IMR-90 (cell line): ENCODE measurements around the gene CREBBP. TPM values are rescaled to one million over a fixed set of nuclear protein-coding genes. Genes with fewer than 3 reads are reported as not detected.

Experiments
- ATAC-seq: fragments of 200-7000 bp; cut with Tn5 transposase; 2 replicates; pipeline ENCODE4 v1.9.1; 2020; ENCODE audit warnings: low read depth, mild to moderate bottlenecking, moderate library complexity
- BruUV-seq: library from RNA; stranded (reverse); fragments of 400-500 nt; replicated peaks from 2 replicates; lab custom pipeline; 2021; lab: Mats Ljungman, UMichigan
- CTCF ChIA-PET: fragments of 300-600 bp; formaldehyde crosslinking; extraction: SDS; loops from one replicate; lab custom pipeline; 2021; ENCODE audit warnings: antibody characterized with exemption; lab: Yijun Ruan, JAX
- POLR2A ChIA-PET: fragments of 300-600 bp; sonication (Branson Sonifier 250); formaldehyde crosslinking; loops from one replicate; lab custom pipeline; 2022; ENCODE audit warnings: antibody characterized with exemption; ENCODE audit not compliant: unreplicated experiment; lab: Charles Lee
- DNase-seq: peaks from one replicate; pipeline ENCODE4 v3.0.0; 2013
- H2AFZ ChIP-seq: replicated peaks from 2 replicates; pipeline ENCODE3; 2013; ENCODE audit warnings: low read length, mild to moderate bottlenecking; ENCODE audit not compliant: poor library complexity
- H2AK5ac ChIP-seq: 2 replicates; pipeline ENCODE4 v1.6.1; 2013; ENCODE audit warnings: low read depth, low read length, inconsistent platforms
- H2AK9ac ChIP-seq: replicated peaks from 2 replicates; pipeline ENCODE3; 2013; ENCODE audit warnings: mild to moderate bottlenecking, low read depth, low read length, moderate library complexity; ENCODE audit not compliant: poor library complexity
- H2BK120ac ChIP-seq: 2 replicates; pipeline ENCODE4 v1.6.1; 2013; ENCODE audit warnings: low read depth, low read length, inconsistent platforms
- H2BK15ac ChIP-seq: 3 replicates; pipeline ENCODE4 v1.6.1; 2013; ENCODE audit warnings: low read depth, low read length, inconsistent platforms
- H2BK20ac ChIP-seq: 2 replicates; pipeline ENCODE4 v1.6.1; 2013; ENCODE audit warnings: low read depth, mild to moderate bottlenecking, inconsistent platforms, low read length, moderate library complexity
- H2BK5ac ChIP-seq: 2 replicates; pipeline ENCODE4 v1.6.1; 2013; ENCODE audit warnings: mild to moderate bottlenecking, low read depth, low read length, inconsistent platforms; ENCODE audit not compliant: poor library complexity, severe bottlenecking
- H3K14ac ChIP-seq: replicated peaks from 2 replicates; pipeline ENCODE4 v1.6.1; 2013; ENCODE audit warnings: low read depth, low read length, inconsistent platforms
- H3K18ac ChIP-seq: 2 replicates; pipeline ENCODE4 v1.6.1; 2013; ENCODE audit warnings: low read depth, low read length, control low read depth
- H3K23ac ChIP-seq: 2 replicates; pipeline ENCODE4 v1.6.1; 2013; ENCODE audit warnings: low read depth, low read length, inconsistent platforms
- H3K27ac ChIP-seq: 2 replicates; pipeline ENCODE4 v1.5.1; 2013; ENCODE audit warnings: mild to moderate bottlenecking, control low read depth, low read length; ENCODE audit not compliant: insufficient read depth
- H3K27me3 ChIP-seq: 2 replicates; pipeline ENCODE4 v1.6.1; 2013; ENCODE audit warnings: low read length; ENCODE audit not compliant: control insufficient read depth, insufficient read depth
- H3K36me3 ChIP-seq: 2 replicates; pipeline ENCODE4 v1.6.1; 2013; ENCODE audit warnings: low read length, mixed read lengths; ENCODE audit not compliant: control insufficient read depth, insufficient read depth
- H3K4ac ChIP-seq: 2 replicates; pipeline ENCODE4 v1.6.1; 2013; ENCODE audit warnings: low read depth, low read length, inconsistent platforms
- H3K4me1 ChIP-seq: 2 replicates; pipeline ENCODE4 v1.6.1; 2013; ENCODE audit warnings: low read length, mixed read lengths; ENCODE audit not compliant: control insufficient read depth, insufficient read depth
- H3K4me2 ChIP-seq: 2 replicates; pipeline ENCODE4 v1.6.1; 2013; ENCODE audit warnings: low read depth, mild to moderate bottlenecking, control low read depth, low read length, moderate library complexity
- H3K4me3 ChIP-seq: 2 replicates; pipeline ENCODE4 v1.5.1; 2013; ENCODE audit warnings: low read depth, mild to moderate bottlenecking, control low read depth, low read length, moderate library complexity; ENCODE audit not compliant: insufficient read depth
- H3K56ac ChIP-seq: 2 replicates; pipeline ENCODE4 v1.6.1; 2013; ENCODE audit warnings: low read length, inconsistent platforms; ENCODE audit not compliant: insufficient read depth; ENCODE audit errors: extremely low read depth
- H3K79me1 ChIP-seq, 2 experiments: 2 replicates each; pipeline ENCODE4 v1.6.1; 2013; ENCODE audit warnings: low read length in 2 of 2, inconsistent platforms in 1 of 2, low read depth in 1 of 2
- H3K9ac ChIP-seq: 2 replicates; pipeline ENCODE4 v1.6.1; 2013; ENCODE audit warnings: low read depth, low read length, control low read depth
- H3K9me1 ChIP-seq: 2 replicates; pipeline ENCODE4 v1.6.1; 2013; ENCODE audit warnings: low read length, inconsistent platforms; ENCODE audit not compliant: insufficient read depth
- H3K9me3 ChIP-seq: 2 replicates; pipeline ENCODE4 v1.6.1; 2013; ENCODE audit warnings: low read length; ENCODE audit not compliant: control insufficient read depth, insufficient read depth
- H4K20me1 ChIP-seq: 2 replicates; pipeline ENCODE4 v1.6.1; 2013; ENCODE audit warnings: low read length, inconsistent platforms; ENCODE audit not compliant: insufficient read depth
- H4K5ac ChIP-seq: 2 replicates; pipeline ENCODE4 v1.6.1; 2013; ENCODE audit warnings: mild to moderate bottlenecking, low read depth, low read length, control low read depth
- H4K8ac ChIP-seq, 2 experiments: 2 replicates each; pipeline ENCODE4 v1.6.1; 2013; ENCODE audit warnings: low read depth in 2 of 2, low read length in 2 of 2, control low read depth in 1 of 2, inconsistent platforms in 1 of 2
- H4K91ac ChIP-seq: 2 replicates; pipeline ENCODE4 v1.6.1; 2013; ENCODE audit warnings: low read depth, low read length, inconsistent platforms; ENCODE audit not compliant: insufficient read depth
- FOS ChIP-seq: fragments of 150-350 bp; IDR thresholded peaks from 2 replicates; pipeline ENCODE4 v1.6.1; 2016; ENCODE audit warnings: low read depth, low read length
- MAFK ChIP-seq: IDR thresholded peaks from 2 replicates; pipeline ENCODE4 v1.6.1; 2012; ENCODE audit warnings: low read depth, low read length, improper control_type of control experiment
- MAZ ChIP-seq: IDR thresholded peaks from 2 replicates; pipeline ENCODE4 v1.6.1; 2012; ENCODE audit warnings: low read depth, mild to moderate bottlenecking, low read length, improper control_type of control experiment, moderate library complexity, borderline replicate concordance
- MXI1 ChIP-seq: IDR thresholded peaks from 2 replicates; pipeline ENCODE4 v1.6.1; 2012; ENCODE audit warnings: low read depth, mild to moderate bottlenecking, low read length, moderate library complexity, borderline replicate concordance
- RCOR1 ChIP-seq: IDR thresholded peaks from 2 replicates; pipeline ENCODE4 v1.6.1; 2012; ENCODE audit warnings: mild to moderate bottlenecking, low read length, improper control_type of control experiment; ENCODE audit not compliant: insufficient replicate concordance
- WGBS, 2 experiments: methylation state at CpG; one replicate each; pipeline versions ENCODE4 v1.1.5 to v1.1.7; 2013; ENCODE audit warnings: missing lambda C conversion rate in 2 of 2; ENCODE audit not compliant: insufficient read length in 1 of 2; ENCODE audit errors: extremely low coverage in 2 of 2; 5-methylcytosine and 5-hydroxymethylcytosine counted together
- dilution Hi-C: fragments of 300-500 bp; cut with HindIII; formaldehyde crosslinking; loops from one replicate; pipeline ENCODE4 v1.14.3; 2018; ENCODE audit warnings: low sequenced_read_pairs; ENCODE audit not compliant: unreplicated experiment
- in situ Hi-C: fragments of 300-500 bp; cut with MboI; formaldehyde crosslinking; loops from 3 replicates; pipeline ENCODE4 v1.14.3; 2019; ENCODE audit warnings: low sequenced_read_pairs, inconsistent platforms, mixed read lengths
- intact Hi-C: fragments of 100-400 bp; cut with micrococcal nuclease; formaldehyde crosslinking; loops from 2 replicates; pipeline ENCODE4 v1.10.0; 2022
- polyA plus RNA-seq, 3 experiments: library from polyadenylated mRNA; depleted of rRNA; stranded (reverse); fragments of >200 nt; gene quantifications; 2 replicates each; pipeline ENCODE4 v1.2.3, GENCODE V29; 2012; ENCODE audit warnings: low replicate concordance in 1 of 3
- total RNA-seq: library from RNA; depleted of rRNA; stranded (reverse); fragments of >200 nt; gene quantifications from 2 replicates; pipeline ENCODE4 v1.2.3, GENCODE V29; 2012
- TF ChIP-seq, protein P1 (sequence below): fragments of 150-350 bp; IDR thresholded peaks from 2 replicates; pipeline ENCODE4 v1.6.1; 2016; ENCODE audit warnings: low read depth, mild to moderate bottlenecking, low read length, moderate library complexity, borderline replicate concordance

Gene CREBBP
- total and polyA plus RNA-seq, 2 of the 4 experiments (the other 2 are of a cell fraction): 7.3 to 12.5 TPM

DNA sequence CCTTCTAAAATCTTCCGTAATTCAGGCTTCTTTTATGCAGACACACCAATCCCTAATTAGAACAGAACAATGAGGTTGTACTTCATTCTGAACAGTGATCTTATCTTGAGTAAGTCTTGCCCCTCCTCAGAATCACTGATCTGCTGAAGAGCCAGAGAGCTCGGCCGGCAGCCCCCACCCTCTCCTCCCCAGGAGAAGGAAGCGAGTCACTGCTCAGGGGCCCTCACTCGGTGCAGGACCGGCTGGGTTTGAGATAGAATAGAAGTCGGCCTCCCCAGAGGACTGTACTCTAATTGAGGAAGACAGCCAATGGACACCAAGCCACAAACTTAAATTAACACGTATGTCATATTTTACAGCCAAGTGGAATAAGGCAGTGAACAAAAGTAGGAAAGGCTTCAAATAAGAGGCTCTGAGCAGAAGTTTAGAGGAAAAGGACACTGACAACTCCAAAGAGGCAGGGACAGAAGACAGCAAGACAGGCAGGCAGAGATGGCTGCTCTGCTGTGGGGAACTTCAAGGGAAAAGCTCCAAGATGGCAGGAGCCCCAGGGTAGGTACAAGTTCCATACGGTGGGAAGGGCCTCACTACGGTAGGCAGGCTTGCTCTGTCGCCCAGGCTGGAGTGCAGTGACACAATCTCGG is 18.6 kb downstream of the CREBBP start:
- ATAC-seq: peak; percentile 90
- Histone ChIP-seq H2AK9ac (no peak overlapping the region), H4K8ac (no peak overlapping the region), H3K9me1 (peaks cover 51% of the 10 kb centered on the region), H3K79me1 (peaks cover 13 to 95% of the 10 kb centered on the region in 2 experiments; a peak in 3 of 4 replicates), H3K9me3 (no peaks in the 10 kb centered on the region), H2AK5ac (0 out of 2 replicates have a peak overlapping the region, but pooled peaks have one; percentile 7), H3K9ac (no peak overlapping the region), H2BK120ac (no peak overlapping the region), H3K4me2 (peak overlapping the region; percentile 61), H3K14ac (peak overlapping the region; percentile 51; the same call in 1 of the 2 replicates), H4K20me1 (peaks cover 100% of the 10 kb centered on the region), H2AFZ (no peak overlapping the region), H3K4me3 (no peak overlapping the region), H4K91ac (no peak overlapping the region), H2BK15ac (no peak overlapping the region), H3K27ac (no peak overlapping the region), H2BK20ac (no peak overlapping the region), H2BK5ac (no peak overlapping the region), H3K4ac (no peak overlapping the region), H3K36me3 (0 out of 2 replicates have a peak, but pooled peaks cover 2% of the 10 kb centered on the region), H3K4me1 (peaks cover 23% of the 10 kb centered on the region), H3K18ac (no peak overlapping the region), H3K23ac (peak overlapping the region; percentile 75; the same call in 1 of the 2 replicates), H3K56ac (no peak overlapping the region), H4K5ac (no peak overlapping the region), H3K27me3 (no peaks in the 10 kb centered on the region)
- TF ChIP-seq MAZ: peak; percentile 91
- TF ChIP-seq FOS: no peak
- TF ChIP-seq, protein P1, sequence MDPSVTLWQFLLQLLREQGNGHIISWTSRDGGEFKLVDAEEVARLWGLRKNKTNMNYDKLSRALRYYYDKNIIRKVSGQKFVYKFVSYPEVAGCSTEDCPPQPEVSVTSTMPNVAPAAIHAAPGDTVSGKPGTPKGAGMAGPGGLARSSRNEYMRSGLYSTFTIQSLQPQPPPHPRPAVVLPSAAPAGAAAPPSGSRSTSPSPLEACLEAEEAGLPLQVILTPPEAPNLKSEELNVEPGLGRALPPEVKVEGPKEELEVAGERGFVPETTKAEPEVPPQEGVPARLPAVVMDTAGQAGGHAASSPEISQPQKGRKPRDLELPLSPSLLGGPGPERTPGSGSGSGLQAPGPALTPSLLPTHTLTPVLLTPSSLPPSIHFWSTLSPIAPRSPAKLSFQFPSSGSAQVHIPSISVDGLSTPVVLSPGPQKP: no peak
- no peak for TF ChIP-seq MAFK
- TF ChIP-seq MXI1: no peak
- no peak for TF ChIP-seq RCOR1
- POLR2A ChIA-PET: no interaction called here
- CTCF ChIA-PET: interaction anchor here (0.6 kb wide), 2 partner anchors 19 to 431 kb away, joined by 4 read pairs; no protein-coding TSS in a partner anchor
- BruUV-seq: no TSS peak
- dilution Hi-C loops: no loop called here
- DNase-seq: peak; percentile 63
- in situ Hi-C loops: no loop called here
- 83% methylated on average over 1 of the region's 12 CpGs; no CpG with 5 or more reads in 1 of the 2 experiments for WGBS, 2 experiments
- intact Hi-C loops: no loop called here
